ENCODE data around the gene SELENON.

SELENON gene

DNA sequence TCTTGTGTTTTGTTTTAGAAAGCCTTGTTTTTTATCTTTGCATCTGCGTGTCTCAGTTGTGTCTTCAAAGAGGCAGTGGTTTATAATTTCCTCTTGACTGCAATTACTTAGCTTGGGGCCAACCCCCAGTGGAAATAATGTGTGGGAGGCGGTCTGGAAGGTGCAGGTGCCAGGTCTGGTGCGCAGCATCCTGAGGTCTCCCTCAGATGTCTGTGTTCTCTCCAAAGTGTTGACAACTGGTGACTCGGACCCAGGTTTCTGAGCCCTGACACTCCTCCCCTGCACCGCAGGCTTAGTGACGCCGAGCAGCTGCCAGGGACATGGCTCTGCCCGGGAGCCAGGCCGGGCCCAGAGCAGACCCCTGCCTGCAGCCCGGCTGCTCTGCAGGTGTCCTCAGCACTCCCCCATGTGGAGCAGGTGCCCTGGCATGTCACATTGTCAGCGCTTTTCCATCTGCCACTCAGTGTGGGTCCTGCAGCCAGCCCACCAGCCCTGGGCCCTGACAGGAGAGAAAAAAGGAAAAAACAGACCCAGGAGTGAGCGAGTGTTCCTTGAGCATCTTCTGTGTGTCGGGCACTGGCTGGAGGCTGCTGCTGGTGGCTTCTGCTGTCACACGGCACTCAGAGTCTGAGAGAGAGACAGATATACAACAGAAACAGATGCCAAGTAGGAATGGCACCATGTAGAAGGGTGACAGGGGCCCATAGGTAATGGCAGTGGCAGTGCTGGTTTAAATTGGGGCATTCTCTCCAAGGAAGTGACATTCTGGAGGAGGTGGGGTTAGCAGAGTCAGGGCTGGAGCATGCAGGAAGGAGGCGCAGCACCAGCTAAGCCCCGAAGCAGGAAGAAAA is 24.8 kb upstream of the SELENON start:
- Mint-ChIP-seq H3K27ac (peak overlapping the region; percentile 69), H3K27me3 (ENCODE audit: low read depth) (peaks cover 61% of the 10 kb centered on the region), H3K4me3 (peak overlapping the region; percentile 73), H3K36me3 (ENCODE audit: low read depth) (no peaks in the 10 kb centered on the region), H3K9me3 (no peaks in the 10 kb centered on the region), H3K4me1 (ENCODE audit: low read depth) (peaks cover 21% of the 10 kb centered on the region)
- DNase-seq (ENCODE audit: low spot score), result peak; percentile 82

- H3K4me3 Mint-ChIP-seq, result no peak overlapping the region
- no peak for DNase-seq (ENCODE audit: low spot score)
- no peak overlapping the region for H3K27ac Mint-ChIP-seq
- no peaks in the 10 kb centered on the region for H3K9me3 Mint-ChIP-seq
- H3K27me3 Mint-ChIP-seq (ENCODE audit: low read depth), result peaks cover 37% of the 10 kb centered on the region
- H3K4me1 Mint-ChIP-seq (ENCODE audit: low read depth), result peaks cover 13% of the 10 kb centered on the region
- H3K36me3 Mint-ChIP-seq (ENCODE audit: low read depth), result no peaks in the 10 kb centered on the region
These were observed 20.6 kb upstream of the SELENON start for GRCh38 chr1:25779388-25779787.

DNA sequence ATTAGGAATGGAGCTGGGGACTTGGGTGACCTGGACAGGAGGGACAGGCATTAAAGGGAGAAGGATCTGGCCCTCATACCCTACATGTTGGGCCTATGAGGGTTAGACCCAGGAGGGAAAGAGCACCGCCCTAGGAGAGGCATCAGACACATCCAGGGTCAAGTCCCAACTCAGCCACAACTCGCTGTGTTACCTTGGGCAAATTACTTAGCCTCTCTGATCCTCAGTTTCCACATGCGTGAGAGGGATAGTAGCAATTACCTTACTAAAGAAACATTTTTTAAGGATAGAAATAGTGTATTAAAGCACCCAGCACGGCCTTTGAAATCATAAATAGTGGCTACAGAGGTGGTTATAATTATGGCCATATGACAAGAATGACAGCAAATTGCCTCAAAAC is 20.1 kb upstream of the SELENON start:
- H3K4me1 Mint-ChIP-seq (ENCODE audit: low read depth), result peaks cover 9% of the 10 kb centered on the region
- no peak overlapping the region for H3K4me3 Mint-ChIP-seq
- H3K9me3 Mint-ChIP-seq, result no peaks in the 10 kb centered on the region
- peaks cover 34% of the 10 kb centered on the region for H3K27me3 Mint-ChIP-seq (ENCODE audit: low read depth)
- DNase-seq (ENCODE audit: low spot score), result no peak
- no peaks in the 10 kb centered on the region for H3K36me3 Mint-ChIP-seq (ENCODE audit: low read depth)
- no peak overlapping the region for H3K27ac Mint-ChIP-seq

GRCh38 chr1:25780318-25781129 is 19.5 kb upstream of the SELENON start:
- H3K36me3 Mint-ChIP-seq (ENCODE audit: low read depth), result no peaks in the 10 kb centered on the region

GRCh38 chr1:25781130-25781433 is 18.9 kb upstream of the SELENON start:
- H3K36me3 Mint-ChIP-seq (ENCODE audit: low read depth), result no peaks in the 10 kb centered on the region
- no peak for DNase-seq (ENCODE audit: low spot score)
- H3K4me1 Mint-ChIP-seq (ENCODE audit: low read depth), result no peaks in the 10 kb centered on the region
- no peak overlapping the region for H3K4me3 Mint-ChIP-seq
- H3K9me3 Mint-ChIP-seq, result no peaks in the 10 kb centered on the region
- peaks cover 29% of the 10 kb centered on the region for H3K27me3 Mint-ChIP-seq (ENCODE audit: low read depth)
- no peak overlapping the region for H3K27ac Mint-ChIP-seq

More at GRCh38 chr1:25780318-25781129, 19.5 kb upstream of the SELENON start:
- Mint-ChIP-seq H3K27ac (no peak overlapping the region), H3K27me3 (ENCODE audit: low read depth) (peaks cover 32% of the 10 kb centered on the region), H3K4me1 (ENCODE audit: low read depth) (peaks cover 3% of the 10 kb centered on the region), H3K9me3 (no peaks in the 10 kb centered on the region), H3K4me3 (no peak overlapping the region)
- no peak for DNase-seq (ENCODE audit: low spot score)

DNA sequence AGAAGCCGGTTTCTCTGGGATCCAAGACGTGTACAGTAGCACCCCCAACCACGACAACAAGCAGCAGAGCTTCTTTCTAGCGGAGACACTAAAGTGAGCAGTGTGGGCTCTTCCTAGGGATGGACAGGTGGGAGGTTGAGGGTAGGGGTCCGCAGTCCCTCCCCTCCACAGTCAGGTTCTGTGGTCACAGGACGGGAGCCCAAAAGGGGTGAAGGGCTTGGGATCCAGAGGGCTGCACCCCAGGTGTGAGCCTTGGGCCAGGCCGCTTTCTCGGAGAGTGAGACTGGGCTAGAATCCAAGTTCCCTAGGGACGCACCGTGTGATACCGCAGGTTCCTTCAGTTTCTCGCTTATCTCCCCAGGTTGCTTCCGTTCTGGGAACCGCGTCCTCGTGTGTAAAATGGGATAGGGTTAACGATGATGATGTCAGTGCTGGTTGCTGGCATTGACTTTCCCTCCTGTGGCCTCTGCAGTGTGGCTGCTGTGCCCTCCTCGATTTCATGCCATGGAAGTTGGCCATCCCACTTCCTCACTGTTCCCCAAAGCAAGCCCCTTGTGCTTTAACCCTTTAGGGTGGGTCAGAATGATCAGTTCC is 17.3 kb upstream of the SELENON start:
- no peak for DNase-seq (ENCODE audit: low spot score)
- peaks cover 21% of the 10 kb centered on the region for H3K27me3 Mint-ChIP-seq (ENCODE audit: low read depth)
- no peaks in the 10 kb centered on the region for H3K36me3 Mint-ChIP-seq (ENCODE audit: low read depth)
- no peak overlapping the region for H3K27ac Mint-ChIP-seq
- no peaks in the 10 kb centered on the region for H3K9me3 Mint-ChIP-seq
- no peaks in the 10 kb centered on the region for H3K4me1 Mint-ChIP-seq (ENCODE audit: low read depth)
- H3K4me3 Mint-ChIP-seq, result no peak overlapping the region

DNA sequence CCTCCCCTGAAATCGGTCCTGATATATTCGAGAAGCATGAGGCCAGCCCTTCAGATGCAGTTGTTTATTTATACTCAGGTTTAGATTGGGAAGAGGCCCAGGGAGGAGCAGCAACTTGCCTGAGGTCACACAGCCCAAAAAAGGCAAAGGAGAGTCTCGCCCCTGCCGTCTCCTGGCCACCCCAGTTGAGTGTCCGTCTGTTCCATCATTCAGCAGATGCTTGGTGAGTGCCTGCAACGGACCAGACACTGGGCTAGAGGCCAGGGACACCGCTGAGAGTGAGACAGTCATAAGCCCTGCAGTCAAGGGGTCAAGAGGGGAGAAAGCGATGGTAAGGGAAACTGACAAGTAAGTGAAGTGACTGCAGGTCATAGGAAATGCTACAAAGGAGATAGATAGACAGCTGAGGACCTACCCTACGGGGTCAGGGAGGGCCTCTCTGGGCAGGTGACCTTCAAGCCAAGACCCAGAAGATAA is 15.4 kb upstream of the SELENON start:
- Mint-ChIP-seq H3K4me3 (no peak overlapping the region), H3K27me3 (ENCODE audit: low read depth) (peaks cover 16% of the 10 kb centered on the region), H3K4me1 (ENCODE audit: low read depth) (no peaks in the 10 kb centered on the region), H3K9me3 (no peaks in the 10 kb centered on the region), H3K36me3 (ENCODE audit: low read depth) (no peaks in the 10 kb centered on the region), H3K27ac (no peak overlapping the region)
- DNase-seq (ENCODE audit: low spot score), result no peak

GRCh38 chr1:25785333-25786067 is 14.5 kb upstream of the SELENON start:
- Mint-ChIP-seq H3K27ac (no peak overlapping the region), H3K36me3 (ENCODE audit: low read depth) (no peaks in the 10 kb centered on the region), H3K27me3 (ENCODE audit: low read depth) (peaks cover 14% of the 10 kb centered on the region), H3K4me1 (ENCODE audit: low read depth) (no peaks in the 10 kb centered on the region), H3K4me3 (no peak overlapping the region), H3K9me3 (no peaks in the 10 kb centered on the region)
- DNase-seq (ENCODE audit: low spot score), result no peak

- DNase-seq (ENCODE audit: low spot score), result no peak
- Mint-ChIP-seq H3K27ac (no peak overlapping the region), H3K4me1 (ENCODE audit: low read depth) (no peaks in the 10 kb centered on the region), H3K36me3 (ENCODE audit: low read depth) (no peaks in the 10 kb centered on the region), H3K4me3 (no peak overlapping the region), H3K9me3 (no peaks in the 10 kb centered on the region), H3K27me3 (ENCODE audit: low read depth) (peaks cover 18% of the 10 kb centered on the region)
These were observed 12.9 kb upstream of the SELENON start for GRCh38 chr1:25786887-25787759.

GRCh38 chr1:25787760-25788166 is 12.2 kb upstream of the SELENON start:
- Mint-ChIP-seq H3K27me3 (ENCODE audit: low read depth) (peaks cover 16% of the 10 kb centered on the region), H3K36me3 (ENCODE audit: low read depth) (no peaks in the 10 kb centered on the region), H3K27ac (no peak overlapping the region), H3K4me3 (no peak overlapping the region), H3K4me1 (ENCODE audit: low read depth) (no peaks in the 10 kb centered on the region), H3K9me3 (no peaks in the 10 kb centered on the region)
- DNase-seq (ENCODE audit: low spot score), result no peak

GRCh38 chr1:25790472-25790871 is 9.5 kb upstream of the SELENON start:
- no peaks in the 10 kb centered on the region for H3K9me3 Mint-ChIP-seq
- H3K27ac Mint-ChIP-seq, result no peak overlapping the region
- no peaks in the 10 kb centered on the region for H3K36me3 Mint-ChIP-seq (ENCODE audit: low read depth)
- peaks cover 28% of the 10 kb centered on the region for H3K27me3 Mint-ChIP-seq (ENCODE audit: low read depth)
- no peak for DNase-seq (ENCODE audit: low spot score)
- H3K4me3 Mint-ChIP-seq, result no peak overlapping the region
- no peaks in the 10 kb centered on the region for H3K4me1 Mint-ChIP-seq (ENCODE audit: low read depth)

DNA sequence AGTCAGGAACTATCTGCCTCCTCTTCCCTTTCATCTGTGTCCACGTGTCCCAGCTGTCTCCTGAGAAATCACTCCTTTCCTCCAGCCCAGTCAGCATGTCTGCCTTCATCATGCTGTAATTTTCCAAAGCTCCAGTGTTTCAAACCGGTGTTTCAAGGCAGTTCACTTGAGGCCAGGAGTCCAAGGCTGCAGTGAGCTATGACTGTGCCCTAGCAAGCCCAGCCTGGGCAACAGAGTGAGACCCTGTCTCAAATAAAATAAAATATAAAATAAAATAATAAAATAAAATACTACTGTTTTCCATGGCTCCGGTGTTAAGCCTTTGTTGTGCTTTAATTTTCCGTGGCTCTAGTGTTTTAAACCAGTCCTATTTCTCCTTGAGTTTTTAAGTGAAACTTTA is 7.9 kb upstream of the SELENON start:
- H3K4me1 Mint-ChIP-seq (ENCODE audit: low read depth), result peaks cover 9% of the 10 kb centered on the region
- H3K36me3 Mint-ChIP-seq (ENCODE audit: low read depth), result no peaks in the 10 kb centered on the region
- DNase-seq (ENCODE audit: low spot score), result no peak
- no peaks in the 10 kb centered on the region for H3K9me3 Mint-ChIP-seq
- no peak overlapping the region for H3K4me3 Mint-ChIP-seq
- H3K27ac Mint-ChIP-seq, result peak overlapping the region; percentile 41
- peaks cover 40% of the 10 kb centered on the region for H3K27me3 Mint-ChIP-seq (ENCODE audit: low read depth)

All from T-helper 2 cell treated with Interferon-gamma antibody and Interleukin-4, amounts not matched to agents 5 μg/mL and 100 μg/mL, for 36 hours (primary cell).